Body of pancreas (tissue), 4 donors: ENCODE results near the gene MYO9B. TPM values are rescaled to one million over a fixed set of nuclear protein-coding genes. Genes with fewer than 3 reads are reported as not detected.
A peak's percentile ranks its signal among the peaks of the same experiment; 100 is the strongest.
"Not testable (repeated sequence)": the region's sequence is repeated elsewhere in the genome, so short reads cannot be mapped to it uniquely, and the experiment has no call there.

Source experiments
- ATAC-seq: fragments of 150-250 bp; one replicate; pipeline ENCODE4 v1.9.1; 2016
- DNase-seq, 4 donors: peaks; one replicate each; pipeline ENCODE4 v3.0.0-alpha.2; 2019
- H3K27ac ChIP-seq, 4 donors: fragments of 200-600 bp; sonication (generic); 1 replicate in 3 of 4; 2 replicates in 1 of 4; pipeline versions ENCODE4 v1.5.1 to v1.6.1; 2016 to 2019; ENCODE audit warnings: mild to moderate bottlenecking in 1 of 4, mixed read lengths in 1 of 4, moderate library complexity in 1 of 4
- H3K27me3 ChIP-seq, 2 donors: fragments of 200-600 bp; sonication (generic); one replicate each; pipeline ENCODE4 v1.6.0; 2016; ENCODE audit warnings: mild to moderate bottlenecking in 1 of 2
- H3K36me3 ChIP-seq, 2 donors: fragments of 200-600 bp; sonication (generic); replicated peaks in 1 of 2; 2 replicates each; pipeline ENCODE4 v1.5.1; 2016; ENCODE audit warnings: low read depth in 2 of 2; ENCODE audit not compliant: insufficient read depth in 1 of 2
- H3K4me1 ChIP-seq: fragments of 200-600 bp; sonication (generic); one replicate; pipeline ENCODE4 v1.6.0; 2016
- H3K4me3 ChIP-seq, 2 donors: fragments of 200-600 bp; sonication (generic); 1 replicate in 1 of 2; 2 replicates in 1 of 2; pipeline ENCODE4 v1.5.1; 2016 to 2019
- H3K9me3 ChIP-seq, 3 donors: fragments of 200-600 bp; sonication (generic); 1 replicate in 2 of 3; 2 replicates in 1 of 3; pipeline ENCODE4 v1.5.1; 2016
- CTCF ChIP-seq, 7 experiments: fragments of 450-650 bp in 4 of 7; fragments of 200-600 bp in 3 of 7; sonication (generic) in 3 of 7; IDR thresholded peaks; one replicate each; pipeline ENCODE4 v1.5.1; 2016 to 2019; ENCODE audit warnings: antibody characterized with exemption in 7 of 7
- POLR2A ChIP-seq, 3 donors: fragments of 450-650 bp; IDR thresholded peaks; one replicate each; pipeline ENCODE4 v1.6.1; 2016; ENCODE audit warnings: antibody characterized with exemption in 3 of 3, mild to moderate bottlenecking in 2 of 3
- WGBS, 2 donors: methylation state at CpG; one replicate each; pipeline ENCODE4 v1.1.5; 2017; 5-methylcytosine and 5-hydroxymethylcytosine counted together
- intact Hi-C: fragments of 100-400 bp; cut with DNase I; formaldehyde crosslinking; loops from one replicate; pipeline ENCODE4 v1.15.1; 2023
- total RNA-seq, 2 donors: library from RNA; depleted of rRNA; stranded (reverse); fragments of >200 nt; gene quantifications; one replicate each; pipeline ENCODE4 v1.1.0, GENCODE V29; 2016

Gene MYO9B
- total RNA-seq, 2 donors from 2014 or later = 26.2 to 56.0 TPM

GRCh38 chr19:17092696-17093095 lies 17.1 kb downstream of the MYO9B start:
- no peak for ATAC-seq
- 78 to 93% methylated on average over 2 of the region's 2 CpGs for WGBS, 2 donors
- no peak for DNase-seq
- no peak for TF ChIP-seq POLR2A (IDR thresholded peaks at IDR 0.05)
- no peak for TF ChIP-seq CTCF (IDR thresholded peaks at IDR 0.05)
- no peak overlapping the region for H3K4me3 ChIP-seq
- no peak overlapping the region for H3K27ac ChIP-seq
- H3K36me3 ChIP-seq = no peaks in the 10 kb centered on the region
- peaks cover 3% of the 10 kb centered on the region for H3K4me1 ChIP-seq
- intact Hi-C loops = no loop called here
- H3K9me3 ChIP-seq = no peaks in the 10 kb centered on the region
- no peaks in the 10 kb centered on the region for H3K27me3 ChIP-seq

DNA sequence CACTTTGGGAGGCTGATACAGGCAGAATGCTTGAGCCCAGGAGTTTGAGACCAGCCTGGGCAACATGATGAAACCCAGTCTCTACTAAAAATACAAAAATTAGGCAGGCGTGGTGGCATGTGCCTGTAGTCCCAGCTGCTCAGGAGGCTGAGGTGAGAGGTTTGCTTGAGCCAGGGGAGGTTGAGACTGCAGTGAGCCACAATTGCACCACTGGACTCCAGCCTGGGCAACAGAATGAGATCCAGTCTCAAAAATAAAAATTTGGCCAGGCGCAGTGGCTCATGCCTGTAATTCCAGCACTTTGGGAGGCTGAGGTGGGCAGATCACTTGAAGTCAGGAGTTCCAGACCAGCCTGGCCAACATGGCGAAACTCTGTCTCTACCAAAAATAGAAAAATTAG lies 19.1 kb downstream of the MYO9B start:
- WGBS, 2 donors = 78 to 98% methylated on average over 1 to 3 of the region's 3 CpGs
- ATAC-seq, intact Hi-C loops, H3K27me3 ChIP-seq, H3K4me1 ChIP-seq, H3K36me3 ChIP-seq, DNase-seq, H3K9me3 ChIP-seq, H3K4me3 ChIP-seq: not testable (repeated sequence)
- H3K27ac ChIP-seq = peak overlapping the region in 2 of 4 donors; percentile 7 to 33

- Histone ChIP-seq H3K4me3 (no peak overlapping the region), H3K9me3 (no peaks in the 10 kb centered on the region), H3K27me3 (no peaks in the 10 kb centered on the region), H3K4me1 (peaks cover 3% of the 10 kb centered on the region), H3K36me3 (no peaks in the 10 kb centered on the region), H3K27ac (peak overlapping the region in 2 of 4 donors; percentile 7 to 33)
- DNase-seq (peak in 3 of 4 donors; percentile 33 to 58 (median 41)), ATAC-seq (peak; percentile 60)
- WGBS, 2 donors = 86 to 91% methylated on average over 23 of the region's 23 CpGs
- TF ChIP-seq CTCF (IDR thresholded peaks at IDR 0.05) = no peak
- TF ChIP-seq POLR2A (IDR thresholded peaks at IDR 0.05) = no peak
- intact Hi-C loops = no loop called here
Measured at GRCh38 chr19:17095141-17095919, 19.8 kb downstream of the MYO9B start.

DNA sequence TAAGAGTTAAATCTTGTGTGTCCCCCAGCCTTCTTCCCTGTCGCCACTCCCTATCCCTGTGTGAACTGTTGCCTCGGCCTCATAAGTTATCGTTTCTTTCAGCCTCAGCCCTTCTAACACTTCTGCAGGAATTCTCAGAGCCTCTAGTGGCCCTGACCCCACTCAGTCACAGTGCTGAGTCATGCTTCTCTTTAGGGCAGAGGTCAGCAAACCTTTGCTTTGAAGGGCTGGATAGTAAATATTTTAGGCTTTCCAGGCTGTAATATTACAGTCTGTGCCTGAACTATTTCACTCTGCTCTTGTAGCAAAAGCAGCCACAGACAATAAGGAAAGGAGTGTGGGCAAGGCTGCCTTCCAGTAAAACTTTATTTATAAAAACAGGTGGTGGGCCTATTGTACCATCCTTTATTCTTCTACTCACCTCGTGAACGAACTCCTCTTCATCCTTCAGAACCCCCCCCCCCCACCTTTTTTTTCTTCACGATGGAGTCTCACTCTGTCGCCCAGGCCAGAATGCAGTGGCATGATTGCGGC lies 22.1 kb downstream of the MYO9B start:
- no peak overlapping the region for H3K4me3 ChIP-seq
- TF ChIP-seq POLR2A (IDR thresholded peaks at IDR 0.05) (no peak), CTCF (IDR thresholded peaks at IDR 0.05) (no peak)
- intact Hi-C loops = no loop called here
- peaks cover 3% of the 10 kb centered on the region for H3K4me1 ChIP-seq
- WGBS, 2 donors = 82 to 88% methylated on average over 8 of the region's 8 CpGs
- ATAC-seq (peak; percentile 33), DNase-seq (peak in 1 of 4 donors; percentile 31)
- H3K27ac ChIP-seq = no peak overlapping the region
- peaks cover 0 to 7% of the 10 kb centered on the region in 2 donors for H3K36me3 ChIP-seq
- no peaks in the 10 kb centered on the region for H3K9me3 ChIP-seq
- H3K27me3 ChIP-seq = no peaks in the 10 kb centered on the region

GRCh38 chr19:17098326-17098725 lies 22.7 kb downstream of the MYO9B start:
- H3K9me3 ChIP-seq = no peaks in the 10 kb centered on the region
- H3K4me1 ChIP-seq = peaks cover 3% of the 10 kb centered on the region
- H3K36me3 ChIP-seq = peaks cover 0 to 7% of the 10 kb centered on the region in 2 donors
- no peak for ATAC-seq
- TF ChIP-seq POLR2A (IDR thresholded peaks at IDR 0.05) = no peak
- no peak for TF ChIP-seq CTCF (IDR thresholded peaks at IDR 0.05)
- no peaks in the 10 kb centered on the region for H3K27me3 ChIP-seq
- H3K27ac ChIP-seq = no peak overlapping the region
- H3K4me3 ChIP-seq = no peak overlapping the region
- 95 to 97% methylated on average over 9 of the region's 9 CpGs for WGBS, 2 donors
- intact Hi-C loops = no loop called here
- DNase-seq = no peak
